ENCODE results near the gene FUT3.
"Not testable (repeated sequence)": the region's sequence is repeated elsewhere in the genome, so short reads cannot be mapped to it uniquely, and the experiment has no call there.

Gene FUT3

GRCh38 chr19:5881543-5882299 is 30.5 kb upstream of the FUT3 start:
- DNase-seq: no peak

GRCh38 chr19:5880604-5881078 is 29.4 kb upstream of the FUT3 start:
- DNase-seq: no peak

DNA sequence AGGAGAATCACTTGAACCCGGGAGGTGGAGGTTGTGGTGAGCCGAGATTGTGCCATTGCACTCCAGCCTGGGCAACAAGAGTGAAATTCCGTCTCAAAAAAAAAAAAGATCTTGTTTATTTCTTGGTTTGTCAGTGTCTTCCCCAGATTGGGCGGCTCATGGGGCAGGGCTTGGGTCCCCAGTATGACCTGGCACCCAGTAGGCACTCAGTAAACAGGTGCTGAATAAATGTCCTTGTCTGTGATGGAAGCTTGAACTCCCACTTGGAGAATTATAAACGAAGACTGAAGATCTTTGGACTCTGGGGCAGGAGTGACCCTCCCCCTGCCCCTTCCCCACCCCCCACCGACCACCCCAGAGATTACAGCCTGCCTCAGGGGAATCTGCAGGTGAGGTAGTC is 28.9 kb upstream of the FUT3 start:
- no peak for DNase-seq

DNA sequence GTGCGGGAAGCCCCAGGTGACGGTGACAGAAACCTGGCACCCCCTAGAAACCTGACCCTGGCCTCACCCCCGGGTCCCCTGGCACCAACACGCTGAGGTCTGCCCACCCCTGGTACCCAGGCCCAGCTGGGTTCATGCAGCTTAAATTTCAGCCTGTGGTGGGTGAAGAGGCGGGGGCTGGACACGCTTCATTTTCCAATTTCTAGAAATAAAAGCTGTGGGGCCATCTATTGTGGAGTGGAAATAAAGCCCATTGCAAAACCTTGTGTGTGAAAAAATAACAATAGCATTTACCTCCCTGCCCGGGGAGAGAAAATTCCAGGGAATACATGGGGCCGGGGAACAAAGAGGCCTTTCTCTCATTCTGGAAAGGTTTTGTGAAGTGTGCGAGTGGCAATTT is 26.6 kb upstream of the FUT3 start:
- DNase-seq: no peak

GRCh38 chr19:5877427-5877826 is 26.2 kb upstream of the FUT3 start:
- DNase-seq: no peak

DNA sequence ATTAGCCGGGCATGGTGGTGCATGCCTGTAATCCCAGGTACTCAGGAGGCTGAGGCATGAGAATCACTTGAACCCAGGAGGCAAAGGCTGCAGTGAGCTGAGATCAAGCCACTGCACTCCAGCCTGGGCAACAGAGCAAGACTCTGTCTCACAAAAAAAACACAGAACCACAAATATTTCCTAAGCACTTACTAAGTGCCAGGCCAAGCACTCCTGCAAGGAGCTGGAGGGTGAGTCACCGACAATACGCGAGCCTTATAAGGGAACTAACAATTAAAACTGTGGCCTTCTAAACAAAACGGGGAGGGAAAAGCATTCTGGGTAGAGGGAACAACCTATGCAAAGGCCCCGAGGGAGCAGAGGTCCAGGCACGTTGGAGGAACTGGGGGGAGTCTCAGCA is 23.2 kb upstream of the FUT3 start:
- DNase-seq: not testable (repeated sequence)

- DNase-seq: no peak
Observed at GRCh38 chr19:5873617-5874199, 22.5 kb upstream of the FUT3 start.

DNA sequence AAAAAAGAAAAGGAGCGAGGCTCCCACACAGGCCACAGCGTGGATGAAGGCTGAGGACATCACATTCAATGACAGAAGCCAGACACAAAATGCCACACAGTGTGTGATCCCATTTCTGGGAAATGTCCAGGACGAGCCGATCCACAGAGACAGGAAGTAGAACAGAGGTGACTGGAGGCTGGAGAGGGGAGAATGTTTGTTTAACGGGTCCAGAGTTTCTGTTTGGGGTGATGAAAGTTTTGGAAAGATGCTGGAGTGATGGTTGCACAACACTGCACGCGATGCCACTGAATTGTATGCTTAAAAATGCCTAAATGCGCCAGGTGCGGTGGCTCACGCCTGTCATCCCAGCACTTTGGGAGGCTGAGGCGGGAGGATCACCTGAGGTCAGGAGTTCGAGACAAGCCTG is 19.7 kb upstream of the FUT3 start:
- no peak for DNase-seq

GRCh38 chr19:5867201-5868136 is 16.2 kb upstream of the FUT3 start:
- no peak for DNase-seq

- no peak for DNase-seq
Observed at GRCh38 chr19:5865772-5866171, 14.5 kb upstream of the FUT3 start.

- DNase-seq: no peak
Observed at GRCh38 chr19:5864725-5865486, 13.7 kb upstream of the FUT3 start.

GRCh38 chr19:5864013-5864720 is 12.9 kb upstream of the FUT3 start:
- no peak for DNase-seq

DNA sequence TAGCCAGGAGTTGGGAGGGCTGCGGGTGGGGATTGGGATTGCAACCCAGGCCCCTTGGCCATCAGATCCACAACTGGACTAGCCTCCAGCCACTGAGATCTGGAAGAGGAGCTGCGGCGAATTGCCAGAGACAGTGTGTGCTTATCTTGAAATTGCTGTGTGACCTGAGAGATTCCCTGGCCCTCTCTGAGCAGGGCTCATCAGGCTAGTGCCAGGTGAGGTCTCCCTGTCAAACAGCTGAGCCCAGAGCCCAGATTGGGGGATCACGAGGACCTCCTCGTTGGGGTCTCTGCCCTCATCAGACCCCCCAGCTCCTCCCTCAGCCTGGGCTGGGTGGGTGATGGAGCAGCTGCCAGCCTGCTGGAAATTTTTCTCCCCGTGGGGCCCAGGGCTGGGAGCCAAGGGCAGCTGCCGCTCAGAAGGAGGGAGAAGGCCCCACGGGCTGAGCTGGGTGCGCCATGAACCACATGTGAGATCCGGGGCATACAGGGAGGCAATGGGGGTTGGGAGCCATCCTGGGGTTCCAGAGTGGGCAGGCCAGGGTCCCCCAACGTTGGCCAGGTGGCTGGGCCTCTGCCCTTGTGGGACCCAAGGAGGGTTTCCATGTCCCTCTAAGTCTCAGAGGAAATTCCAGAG is 11.9 kb upstream of the FUT3 start:
- DNase-seq: no peak

DNA sequence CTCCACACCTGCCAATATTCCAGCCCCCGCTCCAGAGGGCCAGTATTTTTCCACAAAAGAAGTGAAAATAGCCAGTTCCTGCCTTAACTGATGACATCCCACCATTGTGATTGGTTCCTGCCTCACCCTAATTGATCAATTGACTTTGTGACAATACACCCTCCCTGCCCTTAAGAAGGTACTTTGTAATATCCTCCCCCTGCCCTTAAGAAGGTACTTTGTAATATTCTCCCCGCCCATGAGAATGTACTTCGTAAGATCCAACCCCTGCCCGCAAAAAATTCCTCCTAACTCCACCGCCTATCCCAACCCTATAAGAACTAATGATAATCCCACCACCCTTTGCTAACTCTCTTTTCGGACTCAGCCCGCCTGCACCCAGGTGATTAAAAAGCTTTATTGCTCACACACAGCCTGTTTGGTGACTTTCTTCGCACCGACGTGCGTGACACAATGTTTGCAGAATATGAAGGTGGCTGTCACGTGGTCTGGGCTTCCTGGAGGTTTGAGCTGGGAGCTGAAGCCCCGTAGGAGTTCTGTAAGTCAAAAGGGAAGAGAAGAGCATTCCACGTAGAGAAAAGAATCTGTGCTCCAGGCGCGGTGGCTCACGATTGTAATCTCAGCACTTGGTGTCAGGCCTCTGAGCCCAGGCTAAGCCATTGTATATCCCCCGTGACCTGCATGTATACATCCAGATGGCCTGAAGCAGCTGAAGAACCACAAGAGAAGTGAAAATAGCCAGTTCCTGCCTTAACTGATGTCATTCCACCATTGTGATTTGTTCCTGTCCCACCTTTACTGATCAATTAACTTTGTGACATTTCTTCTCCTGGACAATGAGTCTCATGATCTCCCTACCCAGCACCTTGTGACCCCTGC is 6.2 kb upstream of the FUT3 start:
- DNase-seq: no peak

DNA sequence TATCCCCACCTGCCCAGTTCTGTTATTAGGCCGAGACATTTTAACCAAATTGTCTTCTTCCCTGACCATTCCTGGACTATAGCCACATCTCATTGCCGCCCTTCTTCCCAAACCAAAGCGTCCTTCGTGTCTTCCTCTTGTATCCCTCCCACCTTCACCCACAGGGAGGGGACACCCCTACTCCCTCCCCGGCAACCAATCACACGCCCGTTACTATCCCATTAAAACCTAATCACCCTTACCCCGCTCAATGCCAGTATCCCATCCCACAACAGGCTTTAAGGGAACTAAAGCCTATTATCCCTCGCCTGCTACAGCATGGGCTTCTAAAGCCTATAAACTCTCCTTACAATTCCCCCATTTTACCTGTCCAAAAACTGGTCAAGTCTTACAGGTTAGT is 3.9 kb upstream of the FUT3 start:
- DNase-seq: not testable (repeated sequence)

DNA sequence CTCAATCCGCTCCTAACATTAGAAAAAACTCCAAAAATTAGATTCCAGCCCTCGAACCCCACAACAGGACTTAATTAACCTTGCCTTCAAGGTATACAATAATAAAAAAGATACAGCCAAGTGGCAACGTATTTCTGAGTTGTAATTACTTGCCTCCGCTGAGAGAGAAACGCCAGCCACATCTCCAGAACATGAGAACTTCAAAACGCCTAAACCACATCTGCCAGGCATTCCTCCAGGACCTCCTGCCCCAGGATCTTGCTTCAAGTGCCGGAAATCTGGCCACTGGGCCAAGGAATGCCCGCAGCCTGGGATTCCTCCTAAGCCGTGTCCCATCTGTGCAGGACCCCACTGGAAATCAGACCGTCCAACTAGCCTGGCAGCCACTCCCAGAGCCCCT is 2.9 kb upstream of the FUT3 start:
- DNase-seq: not testable (repeated sequence)

GRCh38 chr19:5850743-5851293 is 431 bp downstream of the FUT3 start:
- DNase-seq: no peak

- no peak for DNase-seq
Observed at GRCh38 chr19:5850189-5850588, 1.1 kb downstream of the FUT3 start.

DNA sequence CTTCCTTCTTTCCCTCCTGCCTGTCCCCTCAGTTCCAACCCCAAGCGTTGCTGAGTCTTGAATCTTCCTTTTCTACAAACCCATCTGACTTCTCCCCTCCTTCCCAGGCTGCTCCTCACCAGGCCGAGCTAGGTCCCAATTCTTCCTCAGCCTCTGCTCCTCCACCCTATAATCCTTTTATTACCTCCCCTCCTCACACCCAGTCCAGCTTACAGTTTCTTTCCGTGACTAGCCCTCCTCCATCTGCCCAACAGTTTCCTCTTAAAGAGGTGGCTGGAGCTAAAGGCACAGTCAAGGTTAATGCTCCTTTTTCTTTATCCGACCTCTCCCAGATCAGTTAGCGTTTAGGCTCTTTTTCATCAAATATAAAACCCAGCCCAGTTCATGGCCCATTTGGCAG is 2.6 kb downstream of the FUT3 start:
- not testable (repeated sequence) for DNase-seq

DNA sequence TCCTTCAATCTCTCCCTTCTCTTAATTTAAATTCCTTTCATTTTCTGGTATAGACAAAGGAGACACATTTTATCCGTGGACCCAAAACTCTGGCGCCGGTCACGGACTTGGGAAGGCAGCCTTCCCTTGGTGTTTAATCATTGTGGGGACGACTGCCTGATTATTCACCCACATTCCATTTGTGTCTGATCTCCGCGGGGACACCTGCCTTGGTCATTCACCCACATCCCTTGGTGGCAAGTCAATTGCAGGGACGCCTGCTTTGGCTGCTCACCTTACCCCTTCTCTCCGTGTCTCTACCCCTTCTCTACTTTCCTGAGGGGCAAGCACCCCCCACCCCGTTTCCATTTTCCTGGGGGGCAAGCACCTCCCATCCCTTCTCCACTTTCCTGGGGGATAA is 3.4 kb downstream of the FUT3 start:
- DNase-seq: not testable (repeated sequence)

All from stimulated activated CD4-positive, alpha-beta T cell treated with anti-CD3 and anti-CD28 coated beads, Interleukin-2, amount 100 ng/mL, for 24 hours (primary cell).